DMS 273 (cell line): ENCODE data around the gene FBXO42.

Experiments
- DNase-seq: peaks from one replicate; lab custom pipeline; 2025; ENCODE audit not compliant: unreplicated experiment; lab: John Stamatoyannopoulos, UW

The FBXO42 gene

GRCh38 chr1:16244650-16245285 is 107.5 kb downstream of the FBXO42 start:
- DNase-seq: no peak

GRCh38 chr1:16243936-16244649 is 108.2 kb downstream of the FBXO42 start:
- peak; percentile 93 for DNase-seq

- DNase-seq: no peak
These were observed 109.1 kb downstream of the FBXO42 start for GRCh38 chr1:16243215-16243610.

GRCh38 chr1:16242556-16243214 is 109.6 kb downstream of the FBXO42 start:
- DNase-seq: no peak

GRCh38 chr1:16241221-16241708 is 111.0 kb downstream of the FBXO42 start:
- peak; percentile 25 for DNase-seq

GRCh38 chr1:16239972-16240491 is 112.2 kb downstream of the FBXO42 start:
- no peak for DNase-seq

GRCh38 chr1:16237343-16237830 is 114.9 kb downstream of the FBXO42 start:
- no peak for DNase-seq

- DNase-seq: peak; percentile 98
These were observed 115.6 kb downstream of the FBXO42 start, which contains the start of gene CPLANE2 for GRCh38 chr1:16236511-16237342. Gene CPLANE2, minus strand, starts transcription at chr1:16237183. Its CDS starts 441 bp downstream, at chr1:16236742.

GRCh38 chr1:16235944-16236510 is 116.3 kb downstream of the FBXO42 start:
- peak; percentile 88 for DNase-seq

GRCh38 chr1:16235347-16235746 is 116.9 kb downstream of the FBXO42 start:
- no peak for DNase-seq

GRCh38 chr1:16233431-16233830 is 118.8 kb downstream of the FBXO42 start:
- DNase-seq: no peak

- DNase-seq: no peak
These were observed 120.0 kb downstream of the FBXO42 start for GRCh38 chr1:16232316-16232710.

- no peak for DNase-seq
These were observed 120.7 kb downstream of the FBXO42 start for GRCh38 chr1:16231331-16232315.

GRCh38 chr1:16230744-16231143 is 121.5 kb downstream of the FBXO42 start:
- DNase-seq: no peak

- no peak for DNase-seq
These were observed 122.1 kb downstream of the FBXO42 start for GRCh38 chr1:16229976-16230740.

- DNase-seq: no peak
These were observed 125.6 kb downstream of the FBXO42 start for GRCh38 chr1:16226490-16227179.

- DNase-seq: no peak
These were observed 126.2 kb downstream of the FBXO42 start for GRCh38 chr1:16226129-16226489.

- peak; percentile 25 for DNase-seq
These were observed 127.8 kb downstream of the FBXO42 start for GRCh38 chr1:16224472-16224871.
